HUES64 (cell line): ENCODE measurements around the gene SLC2A5.
"Not testable (repeated sequence)": the region's sequence is repeated elsewhere in the genome, so short reads cannot be mapped to it uniquely, and the experiment has no call there.

Experiments
- H3K27ac ChIP-seq: 2 replicates; pipeline ENCODE4 v1.7.0; 2013; ENCODE audit warnings: low read depth, low read length, inconsistent platforms
- H3K27me3 ChIP-seq: 2 replicates; pipeline ENCODE4 v1.6.1; 2013; ENCODE audit warnings: mild to moderate bottlenecking, low read length; ENCODE audit not compliant: insufficient read depth
- H3K36me3 ChIP-seq: 2 replicates; pipeline ENCODE4 v1.6.1; 2013; ENCODE audit warnings: mild to moderate bottlenecking, low read length; ENCODE audit not compliant: insufficient read depth
- H3K4me1 ChIP-seq: 2 replicates; pipeline ENCODE4 v1.6.1; 2013; ENCODE audit warnings: mild to moderate bottlenecking, low read length, moderate library complexity; ENCODE audit not compliant: insufficient read depth
- H3K4me3 ChIP-seq: 2 replicates; pipeline ENCODE4 v1.5.1; 2013; ENCODE audit warnings: mild to moderate bottlenecking, low read length, moderate library complexity
- H3K9ac ChIP-seq: 2 replicates; pipeline ENCODE4 v1.6.1; 2013; ENCODE audit warnings: mild to moderate bottlenecking, low read depth, low read length
- H3K9me3 ChIP-seq: 2 replicates; pipeline ENCODE4 v1.6.1; 2013; ENCODE audit warnings: low read depth, low read length; ENCODE audit not compliant: insufficient read depth
- WGBS: fragments of 150-250, 120-280 bp; methylation state at CpG from one replicate; pipeline ENCODE4 v1.1.7; 2013; ENCODE audit warnings: missing lambda C conversion rate; 5-methylcytosine and 5-hydroxymethylcytosine counted together

The SLC2A5 gene

GRCh38 chr1:9041116-9041779 lies 28.2 kb downstream of the SLC2A5 start:
- Histone ChIP-seq H3K4me1 (no peaks in the 10 kb centered on the region), H3K4me3 (no peak overlapping the region), H3K36me3 (no peaks in the 10 kb centered on the region), H3K27ac (no peak overlapping the region), H3K27me3 (0 out of 2 replicates have a peak, but pooled peaks cover 2% of the 10 kb centered on the region), H3K9ac (no peak overlapping the region), H3K9me3 (no peaks in the 10 kb centered on the region)
- WGBS, result 93% methylated on average over 14 of the region's 14 CpGs

DNA sequence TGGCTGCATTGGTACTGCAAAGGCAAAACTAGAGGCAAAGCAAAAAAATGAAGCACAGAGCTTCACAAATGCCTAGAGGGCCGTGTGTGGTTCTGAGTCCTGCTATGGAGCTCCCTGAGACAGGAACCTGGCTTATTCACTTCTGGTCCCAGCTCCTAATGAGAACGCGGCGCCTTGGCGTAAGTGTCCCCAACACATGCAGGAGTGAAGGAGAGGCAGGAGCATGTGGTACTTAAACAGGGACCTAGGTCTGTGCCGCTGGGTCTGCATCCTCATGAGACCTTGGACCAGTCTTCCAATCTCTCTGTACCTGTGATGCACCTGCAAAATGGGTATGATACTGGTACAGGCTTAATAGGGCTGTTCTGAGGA lies 28.8 kb downstream of the SLC2A5 start:
- Histone ChIP-seq H3K36me3 (no peaks in the 10 kb centered on the region), H3K9me3 (no peaks in the 10 kb centered on the region), H3K4me3 (no peak overlapping the region), H3K27ac (no peak overlapping the region), H3K9ac (no peak overlapping the region), H3K4me1 (no peaks in the 10 kb centered on the region), H3K27me3 (no peaks in the 10 kb centered on the region)
- WGBS, result 93% methylated on average over 6 of the region's 6 CpGs

- Histone ChIP-seq H3K36me3 (no peaks in the 10 kb centered on the region), H3K27ac (no peak overlapping the region), H3K27me3 (no peaks in the 10 kb centered on the region), H3K9ac (no peak overlapping the region), H3K4me3 (no peak overlapping the region), H3K4me1 (no peaks in the 10 kb centered on the region), H3K9me3 (peaks cover 3% of the 10 kb centered on the region; the same call in 1 of the 2 replicates)
- 94% methylated on average over 55 of the region's 55 CpGs for WGBS
Observed at GRCh38 chr1:9039761-9040658, 29.4 kb downstream of the SLC2A5 start.

DNA sequence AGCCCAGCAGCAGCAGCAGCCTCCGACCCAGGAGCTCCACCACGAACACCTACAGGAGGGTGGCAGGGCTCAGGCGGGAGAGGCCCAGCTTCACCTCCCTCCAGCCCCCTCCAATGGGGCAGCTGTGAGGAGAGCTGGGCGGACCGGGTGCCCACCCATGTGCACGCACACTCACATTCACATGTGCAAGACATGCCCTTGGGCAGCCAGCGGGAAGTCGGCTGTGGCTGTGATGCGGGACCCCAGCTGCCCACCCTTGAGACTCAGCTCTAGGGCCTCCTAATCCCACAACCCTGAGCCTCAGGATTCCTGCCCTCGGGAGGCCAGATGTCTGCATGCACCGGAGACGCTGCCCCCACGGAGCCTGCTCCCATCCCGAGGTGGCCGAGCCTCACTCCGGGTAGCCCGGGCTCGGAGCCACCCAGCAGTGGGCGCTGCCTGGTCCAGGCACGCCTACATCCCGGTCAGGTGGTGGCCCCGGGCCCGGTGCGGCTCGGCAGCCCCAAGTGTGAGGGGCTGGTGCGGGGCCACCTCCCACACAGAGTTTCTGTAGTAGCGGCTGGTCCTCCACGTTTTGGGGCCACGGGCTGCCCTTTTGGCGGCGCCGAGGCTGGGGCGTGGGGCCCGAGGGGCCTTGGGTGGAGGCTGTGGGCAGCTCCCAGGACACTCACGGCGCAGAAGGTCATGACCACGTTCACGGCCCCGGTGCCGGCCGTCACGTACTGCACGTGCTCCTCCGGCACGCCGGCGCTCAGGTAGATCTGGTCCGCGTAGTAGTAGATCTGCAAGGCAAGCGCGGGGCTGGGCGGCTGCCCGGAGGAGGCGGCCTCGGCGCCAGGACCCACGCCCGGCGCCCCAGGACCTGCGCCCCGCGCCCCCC lies 30.3 kb downstream of the SLC2A5 start:
- no peaks in the 10 kb centered on the region for H3K27me3 ChIP-seq
- H3K9me3 ChIP-seq, result peaks cover 4% of the 10 kb centered on the region; the same call in 1 of the 2 replicates
- no peaks in the 10 kb centered on the region for H3K4me1 ChIP-seq
- H3K27ac ChIP-seq, result no peak overlapping the region
- no peaks in the 10 kb centered on the region for H3K36me3 ChIP-seq
- no peak overlapping the region for H3K4me3 ChIP-seq
- WGBS, result 95% methylated on average over 62 of the region's 62 CpGs
- no peak overlapping the region for H3K9ac ChIP-seq

- no peaks in the 10 kb centered on the region for H3K27me3 ChIP-seq
- peaks cover 4% of the 10 kb centered on the region; the same call in 1 of the 2 replicates for H3K9me3 ChIP-seq
- 94% methylated on average over 8 of the region's 8 CpGs for WGBS
- no peak overlapping the region for H3K4me3 ChIP-seq
- H3K36me3 ChIP-seq, result no peaks in the 10 kb centered on the region
- H3K9ac ChIP-seq, result no peak overlapping the region
- no peaks in the 10 kb centered on the region for H3K4me1 ChIP-seq
- no peak overlapping the region for H3K27ac ChIP-seq
Observed at GRCh38 chr1:9038338-9038650, 31.1 kb downstream of the SLC2A5 start.

GRCh38 chr1:9037476-9038337 lies 31.7 kb downstream of the SLC2A5 start:
- H3K9me3 ChIP-seq, result peaks cover 4% of the 10 kb centered on the region; the same call in 1 of the 2 replicates
- H3K27me3 ChIP-seq, result no peaks in the 10 kb centered on the region
- WGBS, result 92% methylated on average over 28 of the region's 28 CpGs
- H3K36me3 ChIP-seq, result no peaks in the 10 kb centered on the region
- H3K9ac ChIP-seq, result no peak overlapping the region
- no peaks in the 10 kb centered on the region for H3K4me1 ChIP-seq
- no peak overlapping the region for H3K4me3 ChIP-seq
- H3K27ac ChIP-seq, result no peak overlapping the region

- H3K27ac ChIP-seq, result no peak overlapping the region
- H3K27me3 ChIP-seq, result no peaks in the 10 kb centered on the region
- H3K36me3 ChIP-seq, result no peaks in the 10 kb centered on the region
- no peak overlapping the region for H3K4me3 ChIP-seq
- no peaks in the 10 kb centered on the region for H3K4me1 ChIP-seq
- WGBS, result 92% methylated on average over 2 of the region's 2 CpGs
- H3K9ac ChIP-seq, result no peak overlapping the region
- H3K9me3 ChIP-seq, result peaks cover 23% of the 10 kb centered on the region
Observed at GRCh38 chr1:9035226-9035625, 34.2 kb downstream of the SLC2A5 start.

- H3K27ac ChIP-seq, result no peak overlapping the region
- WGBS, result 68% methylated on average over 5 of the region's 5 CpGs
- no peaks in the 10 kb centered on the region for H3K4me1 ChIP-seq
- no peak overlapping the region for H3K4me3 ChIP-seq
- no peak overlapping the region for H3K9ac ChIP-seq
- no peaks in the 10 kb centered on the region for H3K36me3 ChIP-seq
- H3K9me3 ChIP-seq, result peaks cover 27% of the 10 kb centered on the region
- H3K27me3 ChIP-seq, result no peaks in the 10 kb centered on the region
Observed at GRCh38 chr1:9033363-9033762, 36.1 kb downstream of the SLC2A5 start.

GRCh38 chr1:9031484-9032259 lies 37.8 kb downstream of the SLC2A5 start:
- 93% methylated on average over 12 of the region's 12 CpGs for WGBS
- H3K9me3 ChIP-seq, result peaks cover 27% of the 10 kb centered on the region
- H3K9ac ChIP-seq, result no peak overlapping the region
- H3K27me3 ChIP-seq, result no peaks in the 10 kb centered on the region
- H3K36me3 ChIP-seq, result no peaks in the 10 kb centered on the region
- no peak overlapping the region for H3K27ac ChIP-seq
- no peak overlapping the region for H3K4me3 ChIP-seq
- H3K4me1 ChIP-seq, result no peaks in the 10 kb centered on the region

DNA sequence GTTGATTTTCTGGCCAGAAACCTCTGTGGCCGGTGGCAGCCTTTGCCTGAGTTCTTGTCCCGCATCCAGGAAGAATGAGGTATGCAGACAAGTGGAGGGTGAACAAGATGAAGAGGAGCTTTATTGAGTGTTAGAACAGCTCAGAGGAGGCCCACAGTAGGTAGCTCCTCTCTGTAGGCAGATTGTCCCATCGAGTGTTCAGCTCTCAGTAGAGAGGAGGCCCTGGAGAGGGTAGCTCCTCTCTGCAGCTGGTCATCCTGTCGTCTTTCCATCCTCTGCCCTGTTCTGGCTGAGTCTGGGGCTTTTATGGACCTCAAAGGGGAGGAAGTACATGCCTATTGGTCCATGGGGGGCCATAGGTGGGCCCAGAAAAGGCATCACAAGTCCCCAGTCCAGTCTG lies 38.4 kb downstream of the SLC2A5 start:
- H3K9ac ChIP-seq, H3K4me3 ChIP-seq, H3K27me3 ChIP-seq, H3K36me3 ChIP-seq, H3K27ac ChIP-seq, H3K4me1 ChIP-seq: not testable (repeated sequence)
- peaks cover 27% of the 10 kb centered on the region for H3K9me3 ChIP-seq
- 92% methylated on average over 4 of the region's 4 CpGs for WGBS
